T follicular helper cell (primary cell): ENCODE results near the gene HIVEP3.

Experiments
- DNase-seq: peaks from one replicate; pipeline ENCODE4 v3.0.0-alpha.2; 2020; ENCODE audit warnings: low read depth

Gene HIVEP3

DNA sequence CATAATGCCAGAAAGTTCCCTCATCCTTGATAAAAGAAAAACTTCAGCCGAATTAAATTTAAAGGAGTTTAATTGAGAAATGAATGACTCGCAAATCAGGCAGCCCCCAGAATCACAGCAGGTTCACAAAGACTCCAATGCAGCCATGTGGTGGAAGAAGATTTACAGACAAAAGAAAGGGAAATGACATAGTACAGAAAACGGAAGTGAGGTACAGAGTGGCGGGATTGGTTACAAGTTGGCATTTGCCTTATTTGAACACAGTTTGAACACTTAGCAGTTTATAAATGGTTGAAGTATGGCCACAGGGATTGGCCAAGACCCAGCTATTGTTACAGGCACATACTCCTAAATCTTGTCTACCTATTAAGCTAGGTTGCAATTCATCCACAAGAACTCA, 46.6 kb downstream of the HIVEP3 start:
- no peak for DNase-seq

DNA sequence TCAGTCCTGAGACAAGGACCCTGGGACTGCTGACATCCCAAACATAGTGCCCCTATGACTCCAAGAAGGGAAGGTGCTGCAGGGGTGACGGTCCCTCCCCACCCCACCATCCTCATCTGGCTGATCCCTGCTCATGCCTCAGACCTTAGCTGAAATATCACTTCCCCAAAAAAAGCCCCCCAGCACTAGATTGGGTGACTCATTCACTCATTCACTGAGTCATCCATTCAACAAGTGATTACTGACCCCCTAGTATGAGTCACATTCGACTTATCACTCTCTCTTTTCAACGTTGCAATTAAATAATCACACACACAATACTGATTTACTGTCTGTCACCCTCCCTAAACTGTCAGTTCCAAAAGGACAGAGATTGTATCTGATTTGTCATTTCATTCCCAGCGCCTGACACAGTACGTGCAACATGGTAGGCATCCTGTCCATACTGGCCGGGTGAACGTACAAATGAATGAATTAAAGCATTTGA, 48.6 kb downstream of the HIVEP3 start:
- DNase-seq = no peak

DNA sequence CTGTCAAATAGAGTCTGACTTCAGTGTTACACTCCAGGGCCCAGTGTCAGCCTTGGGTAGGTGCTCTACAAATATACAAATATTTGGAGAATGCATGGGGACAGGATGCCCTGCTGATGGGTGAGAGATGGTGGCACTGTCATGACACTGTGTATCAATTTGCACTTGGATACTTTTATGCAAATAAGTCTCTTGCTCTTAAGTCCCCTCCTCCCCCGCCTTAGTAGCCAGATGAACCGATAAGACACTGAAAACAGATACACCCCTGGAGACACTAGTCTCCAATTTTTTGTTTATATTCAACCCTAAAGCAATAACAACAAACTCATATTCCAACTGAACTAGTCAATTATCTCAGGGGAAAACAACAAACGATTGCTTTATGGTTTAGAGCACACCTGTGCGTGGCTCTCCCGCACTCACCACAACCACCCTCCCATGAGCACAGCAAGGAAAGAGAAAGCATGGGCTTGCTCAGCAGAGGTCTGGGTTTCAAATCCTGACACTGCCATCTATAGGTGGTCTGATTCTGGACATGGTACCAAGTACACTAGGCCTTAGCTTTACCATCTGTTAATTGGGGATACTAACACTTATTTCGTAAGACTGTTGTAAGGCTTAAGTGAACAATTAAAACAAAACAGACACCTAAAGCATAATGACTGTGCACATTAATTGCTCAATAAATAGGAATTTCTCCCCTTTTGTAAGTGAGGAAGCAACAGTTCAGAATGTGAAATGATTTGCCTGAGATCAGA, 50.3 kb downstream of the HIVEP3 start:
- DNase-seq = no peak

DNA sequence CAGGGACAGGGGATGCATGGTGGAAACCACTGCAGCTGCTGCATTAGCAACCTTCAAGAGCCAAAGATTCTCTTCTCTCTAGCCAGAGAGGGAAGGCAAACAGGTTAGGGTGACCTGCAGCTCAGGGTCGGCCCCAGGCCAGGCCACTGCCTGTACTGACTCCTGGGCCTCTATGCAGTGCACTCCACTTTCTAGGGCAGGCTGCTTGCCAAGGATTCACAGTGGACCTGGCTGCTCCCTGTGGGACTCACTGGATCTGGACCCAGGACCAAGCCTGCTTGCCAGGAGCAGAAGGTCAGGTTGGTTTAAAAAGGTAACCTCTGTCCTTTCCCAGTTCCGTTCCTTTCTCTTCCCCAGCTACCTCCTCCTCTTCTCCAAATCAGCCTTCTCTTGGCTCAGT, 52.4 kb downstream of the HIVEP3 start:
- DNase-seq = no peak

DNA sequence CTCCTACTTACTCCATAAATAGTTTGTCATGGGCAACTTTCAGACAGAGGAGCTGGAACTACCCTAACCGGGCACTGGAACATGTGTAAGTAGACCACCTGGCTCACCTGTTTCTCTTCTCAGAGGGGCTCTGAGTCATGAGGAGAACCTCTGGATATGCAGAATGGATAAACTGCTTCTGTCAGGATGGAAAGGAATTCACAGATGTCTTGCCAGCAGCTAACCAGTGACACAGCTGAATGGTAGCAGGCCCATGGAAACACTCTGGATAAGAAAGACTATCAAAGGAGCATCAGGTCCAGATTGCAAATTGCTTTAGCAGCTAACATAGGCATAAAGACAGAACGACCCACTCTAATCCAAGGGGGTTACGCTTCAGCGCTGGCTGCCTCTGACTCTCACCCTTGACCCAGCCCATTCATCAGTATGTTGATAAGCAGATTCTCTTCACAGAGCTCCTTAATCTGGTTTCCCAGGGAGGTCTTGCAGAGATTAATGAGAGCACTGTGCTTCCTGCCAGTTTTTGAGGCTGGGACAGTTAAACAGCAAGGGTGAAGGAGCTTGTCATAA, 54.2 kb downstream of the HIVEP3 start:
- no peak for DNase-seq

DNA sequence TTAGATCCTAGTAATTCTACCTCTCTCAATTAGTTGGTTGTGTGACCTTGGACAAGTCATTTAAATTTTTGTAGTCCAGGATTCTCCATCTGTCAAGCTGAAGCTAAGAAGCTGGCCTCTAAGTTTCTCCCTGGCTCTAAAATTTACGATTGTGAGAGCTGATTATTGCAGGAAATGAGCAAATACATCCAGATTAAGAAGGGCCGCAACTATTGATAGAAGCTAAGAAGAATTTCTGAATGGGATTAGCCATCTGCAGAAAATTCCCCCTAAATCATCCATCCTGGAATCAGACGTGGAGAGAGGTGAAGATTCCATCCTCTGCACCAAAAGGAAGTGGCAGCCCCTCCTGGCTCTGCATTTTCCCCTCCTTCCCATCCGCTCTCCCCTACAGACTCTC, 55.0 kb downstream of the HIVEP3 start:
- DNase-seq = no peak

DNA sequence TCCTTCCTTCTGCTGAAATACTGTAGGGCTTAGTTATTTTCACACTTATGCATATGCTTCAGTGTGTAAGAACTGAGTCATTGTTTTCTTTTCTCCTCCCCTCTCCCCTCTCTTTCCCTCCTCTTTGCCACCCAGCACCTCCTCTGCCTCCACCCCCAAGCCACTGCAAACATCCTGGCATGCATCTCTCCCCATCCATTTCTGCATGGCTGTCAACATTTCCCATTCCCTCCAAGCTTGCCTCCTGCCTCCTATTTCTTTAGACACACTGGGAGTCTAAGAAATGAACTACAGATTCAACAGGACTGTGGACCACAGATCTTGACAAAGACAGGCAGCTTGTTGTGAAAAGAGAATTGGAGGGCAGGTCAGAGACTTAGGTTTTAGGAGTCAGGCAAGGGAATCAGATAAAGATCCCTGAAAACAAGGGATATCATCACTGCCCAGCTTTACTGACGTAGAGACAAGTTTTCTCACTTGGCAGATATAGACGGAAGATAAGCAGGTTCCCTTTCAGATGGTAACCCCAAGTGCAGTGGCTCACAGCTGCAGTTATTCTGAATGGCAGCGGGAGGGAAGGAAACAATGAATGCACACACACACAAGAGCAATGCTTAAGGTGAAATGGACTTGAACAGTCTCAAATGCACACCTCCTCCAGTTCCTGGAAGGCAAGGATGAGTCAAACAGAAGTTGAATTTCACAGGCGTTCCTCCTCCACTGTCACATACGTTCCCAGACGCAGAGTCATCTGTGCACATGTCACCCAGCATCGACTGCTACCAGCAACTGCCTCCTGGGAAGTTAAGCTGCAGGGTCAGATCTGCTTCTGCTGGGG, 56.1 kb downstream of the HIVEP3 start:
- no peak for DNase-seq

DNA sequence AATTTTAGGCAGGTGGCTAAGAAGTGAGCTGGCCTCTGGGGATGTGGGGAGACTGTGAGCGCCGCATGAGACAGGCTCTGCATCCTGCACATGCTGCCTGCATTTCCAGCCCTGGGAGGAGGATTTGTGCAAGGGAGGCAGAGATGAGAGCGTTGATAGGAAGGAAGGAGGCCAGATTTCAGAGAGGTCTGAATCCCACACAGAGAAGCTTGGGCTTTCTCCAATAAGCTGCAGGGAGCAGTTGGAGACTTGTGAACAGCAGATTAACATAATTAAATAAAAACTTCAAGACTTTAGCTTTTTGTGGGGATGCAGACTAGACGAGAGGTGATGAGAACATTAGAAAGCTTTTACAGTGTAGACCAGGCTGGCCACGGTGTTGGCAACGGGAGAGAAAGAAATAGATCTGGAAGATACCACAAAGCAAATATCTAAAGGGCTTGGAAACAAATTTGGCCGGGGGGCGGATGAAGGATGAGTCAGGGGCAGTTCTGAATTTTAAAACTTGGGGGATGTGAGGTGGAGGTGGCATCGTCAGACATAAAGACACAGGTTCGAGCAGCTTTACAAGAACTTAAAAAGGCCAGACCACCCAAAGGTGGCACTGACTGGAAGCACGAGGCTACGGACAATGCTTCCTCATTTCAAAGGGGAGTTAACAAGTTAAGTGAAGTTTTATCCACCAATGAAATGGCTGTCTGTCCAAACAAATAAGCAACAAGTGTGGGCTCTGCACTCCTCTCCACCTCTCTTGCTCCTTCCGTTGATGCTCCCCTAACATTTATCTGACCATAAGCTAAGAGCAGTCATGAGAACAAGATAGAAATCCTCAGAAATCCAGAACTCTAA, 57.0 kb downstream of the HIVEP3 start:
- DNase-seq = no peak

DNA sequence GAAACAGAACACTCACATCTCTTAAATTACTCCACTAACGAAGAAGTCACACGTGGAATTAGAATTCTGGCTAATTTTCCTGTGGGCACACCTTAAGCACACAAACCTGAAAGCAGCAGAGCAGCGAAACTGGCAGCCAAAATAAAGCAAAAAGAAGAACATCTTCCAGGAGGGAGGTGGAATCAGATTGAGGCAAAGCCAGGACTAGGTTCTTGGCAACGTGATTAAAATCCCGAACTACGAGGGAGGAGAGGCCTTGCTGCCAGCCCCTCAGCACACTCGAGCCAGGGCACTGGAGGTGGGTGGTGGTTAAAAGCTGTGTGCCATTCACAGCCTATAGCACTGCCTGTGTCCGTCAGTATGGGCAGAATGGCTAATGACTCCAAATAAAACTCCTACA, 58.0 kb downstream of the HIVEP3 start:
- no peak for DNase-seq

DNA sequence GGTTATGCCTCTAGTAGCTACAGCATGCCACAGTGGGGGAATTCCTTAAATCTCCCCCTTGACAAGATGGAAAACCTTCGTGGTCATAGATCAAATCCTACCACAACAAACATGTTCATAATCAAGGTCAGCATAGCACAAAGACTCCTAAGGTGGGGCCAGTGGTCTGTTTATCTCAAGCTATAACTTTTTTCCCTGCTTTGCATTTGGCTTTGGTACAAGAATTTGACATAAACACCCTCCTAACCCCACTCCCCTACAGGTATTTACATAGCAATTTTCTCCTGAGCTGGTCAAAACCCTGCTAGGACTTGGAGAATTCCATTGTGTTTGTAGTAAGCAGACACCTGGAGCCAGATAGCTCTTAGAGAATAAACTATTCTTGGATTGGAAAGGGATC, 58.5 kb downstream of the HIVEP3 start:
- no peak for DNase-seq

DNA sequence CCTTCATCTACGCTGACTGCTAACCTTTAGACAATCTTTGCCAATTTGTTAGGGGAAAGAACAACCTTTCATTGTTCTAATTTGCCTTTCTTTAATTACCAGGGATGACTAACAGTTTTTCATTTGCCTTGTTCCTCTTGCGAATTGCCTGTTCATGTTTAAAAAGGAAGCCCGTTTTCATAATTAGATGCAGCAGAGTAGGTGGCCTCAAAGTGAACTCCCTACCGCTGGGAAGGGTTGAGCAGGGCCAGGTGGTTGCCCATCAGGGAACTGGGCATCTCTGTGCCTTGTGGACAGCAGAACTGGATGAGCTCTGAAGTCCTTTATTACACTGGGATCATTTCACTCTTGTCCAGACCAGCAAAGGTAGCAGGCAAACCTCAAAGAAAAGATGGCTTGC, 59.0 kb downstream of the HIVEP3 start:
- DNase-seq = no peak

DNA sequence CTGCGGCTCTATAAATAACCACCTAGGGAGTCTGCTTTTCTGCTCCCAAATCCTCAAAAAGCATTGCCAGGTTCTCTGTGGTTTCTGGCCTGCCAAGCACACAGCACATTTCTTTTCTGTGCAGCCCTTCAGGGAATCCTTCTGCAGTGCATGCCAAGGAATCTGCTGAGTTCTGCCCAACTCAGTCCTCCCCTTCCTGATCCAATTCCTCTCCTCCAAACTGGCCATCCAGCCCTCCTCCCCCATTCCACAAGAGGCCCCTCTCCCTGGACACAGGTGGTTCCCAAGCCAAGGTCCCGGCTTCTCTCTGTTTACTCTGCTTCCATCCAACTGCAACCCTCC, 61.8 kb downstream of the HIVEP3 start:
- no peak for DNase-seq

DNA sequence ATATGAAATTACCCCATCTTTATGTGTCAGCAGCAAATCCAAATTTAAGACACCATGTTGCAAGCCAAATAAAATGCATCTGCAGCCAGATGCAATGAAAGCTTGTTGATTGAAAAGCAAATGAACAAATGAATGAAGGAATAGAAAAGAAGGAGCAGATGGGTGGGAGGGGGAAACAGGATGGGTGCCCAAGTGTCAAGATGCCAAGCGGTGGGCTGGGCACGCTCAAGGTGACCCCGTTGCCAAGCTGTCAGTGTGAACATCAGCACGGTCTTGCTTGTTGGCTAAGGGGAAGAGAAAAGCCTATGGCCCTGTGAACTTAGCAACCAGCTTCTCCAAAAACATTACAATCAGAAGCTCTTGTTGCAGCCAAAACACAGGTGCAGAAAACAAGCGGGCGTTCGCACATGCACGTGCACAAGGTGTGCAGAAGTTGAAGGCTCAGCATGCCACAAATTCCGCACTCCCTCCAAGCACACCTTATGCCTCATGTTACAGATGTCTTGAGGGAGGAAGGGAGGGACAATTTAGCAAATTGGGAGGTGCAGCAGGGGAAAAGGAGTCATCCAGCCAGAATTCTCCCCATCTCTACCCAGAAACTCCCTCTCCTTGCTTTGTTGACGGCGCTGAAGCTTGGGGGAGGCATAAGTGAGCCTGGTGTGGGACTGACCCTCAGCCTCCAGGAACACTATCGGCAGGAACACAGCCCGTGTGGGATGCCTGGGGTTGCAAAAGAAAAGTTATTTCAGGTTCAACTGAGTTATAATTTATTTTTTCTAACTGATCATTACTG, 62.4 kb downstream of the HIVEP3 start:
- no peak for DNase-seq

DNA sequence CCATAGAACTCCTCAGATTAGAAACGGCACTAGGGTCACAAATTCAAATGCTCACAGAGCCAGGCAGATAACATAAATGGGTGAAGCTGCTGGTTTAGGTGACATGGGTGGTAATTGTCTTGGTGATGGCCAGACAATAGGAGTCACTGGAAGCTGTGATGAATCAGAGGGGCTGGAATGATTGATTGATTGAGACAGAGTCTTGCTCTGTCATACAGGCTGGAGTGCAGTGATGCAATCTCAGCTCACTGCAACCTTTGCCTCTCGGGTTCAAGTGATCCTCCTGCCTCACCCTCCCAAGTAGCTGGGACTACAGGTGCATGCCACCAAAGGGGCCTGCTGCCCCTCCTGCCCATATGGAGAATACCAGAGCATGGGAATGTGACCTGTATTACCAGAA, 63.0 kb downstream of the HIVEP3 start:
- no peak for DNase-seq

DNA sequence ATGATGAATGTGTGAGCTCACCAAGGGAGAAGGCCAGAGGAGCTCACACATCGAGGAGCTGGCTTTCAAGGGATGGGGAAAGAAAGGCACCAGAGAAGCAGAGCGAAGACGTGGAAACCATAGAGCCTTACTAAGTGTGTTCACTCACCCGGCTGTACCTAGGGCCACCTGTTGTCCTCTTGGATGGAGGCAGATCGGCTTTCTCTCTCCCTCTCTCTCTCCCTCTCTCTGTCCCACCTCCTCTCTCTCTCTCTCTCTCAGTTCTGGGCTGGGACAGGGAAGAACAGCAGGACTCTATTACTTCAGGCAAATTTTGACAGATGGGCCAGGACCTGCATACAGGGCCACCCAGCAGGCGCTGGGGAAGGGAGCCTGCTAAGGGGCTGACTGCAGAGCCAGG, 64.8 kb downstream of the HIVEP3 start:
- DNase-seq = no peak

DNA sequence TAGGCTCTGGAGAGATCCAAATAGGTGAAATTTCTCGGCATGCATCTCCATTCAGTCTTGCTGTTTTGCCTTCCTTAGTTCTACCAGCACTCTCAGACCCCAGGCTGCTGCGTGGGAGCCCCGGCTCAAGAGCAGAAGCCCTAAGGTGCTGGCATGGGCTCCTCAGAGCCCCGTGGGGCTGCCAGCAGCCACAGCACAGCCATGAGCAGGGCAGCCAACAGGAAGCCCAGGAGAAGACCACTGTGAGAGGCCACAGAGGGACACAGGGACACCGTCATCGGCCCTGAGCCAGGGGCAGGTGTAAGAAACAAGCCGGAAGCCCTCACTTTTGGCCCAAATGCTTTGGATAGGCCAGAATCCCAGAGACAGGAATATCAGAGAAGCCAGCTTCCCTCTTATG, 66.6 kb downstream of the HIVEP3 start:
- DNase-seq = no peak

DNA sequence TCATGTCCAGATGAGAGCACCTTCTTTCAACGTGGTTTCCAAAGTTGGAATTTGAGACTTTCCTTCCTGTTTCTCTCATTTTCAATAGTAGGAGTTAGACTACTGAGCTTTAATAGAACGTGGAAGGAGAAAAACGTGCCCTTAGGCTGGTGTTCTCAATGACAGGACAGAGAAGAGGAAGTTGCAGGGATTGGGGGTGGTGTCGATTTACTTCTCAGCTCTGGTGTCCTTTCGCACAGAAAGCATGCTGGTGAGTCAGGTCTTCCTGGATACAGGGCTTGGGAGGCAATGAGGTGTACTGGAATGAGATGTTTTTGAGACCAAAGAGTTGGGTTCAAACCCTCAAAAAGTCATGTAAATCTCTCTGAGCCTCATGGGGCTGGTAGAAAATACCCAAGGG, 67.1 kb downstream of the HIVEP3 start:
- DNase-seq = no peak

DNA sequence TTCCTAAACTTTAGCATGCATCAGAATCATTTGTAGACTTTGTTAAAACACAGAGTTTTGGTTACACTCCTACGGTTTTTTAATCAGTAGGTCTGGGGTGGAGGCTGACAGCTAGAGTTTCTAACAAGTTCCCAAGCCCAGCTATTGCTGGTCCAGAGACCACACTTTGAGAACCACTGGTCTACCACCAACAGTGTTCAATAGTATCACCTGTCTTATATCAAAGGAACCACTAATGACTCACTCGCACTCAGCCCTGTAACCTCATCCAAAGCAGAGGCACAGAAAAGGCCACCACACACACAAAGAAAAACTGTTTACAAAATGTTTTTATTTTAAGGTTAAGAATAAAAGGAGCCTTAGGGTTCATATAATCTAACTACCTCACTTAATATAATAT, 68.7 kb downstream of the HIVEP3 start:
- no peak for DNase-seq

DNA sequence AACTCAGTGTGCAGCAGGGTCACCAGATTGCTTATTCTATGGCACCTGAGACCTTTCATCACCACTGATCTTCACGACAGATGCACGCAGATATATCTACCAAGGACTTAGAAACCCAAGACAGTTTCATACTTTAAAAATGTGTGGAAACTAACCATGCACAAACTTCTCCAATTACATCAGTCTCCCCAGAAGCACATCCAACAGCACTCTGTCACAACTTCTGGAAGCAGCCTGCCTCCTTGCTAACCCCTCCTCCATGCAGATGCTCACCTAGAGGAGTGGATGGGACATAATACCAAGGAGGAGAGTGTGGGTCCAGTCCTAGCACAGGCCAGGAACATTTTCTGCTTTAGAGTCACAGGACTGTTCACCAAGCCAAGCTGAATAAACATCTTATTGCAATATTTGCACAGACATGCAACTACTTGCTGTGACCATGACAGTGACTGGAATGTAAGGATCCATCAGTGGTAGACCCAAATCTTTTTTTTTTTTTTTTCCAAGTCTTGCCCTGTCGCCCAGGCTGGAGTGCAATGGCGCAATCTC, 69.4 kb downstream of the HIVEP3 start:
- DNase-seq = no peak

DNA sequence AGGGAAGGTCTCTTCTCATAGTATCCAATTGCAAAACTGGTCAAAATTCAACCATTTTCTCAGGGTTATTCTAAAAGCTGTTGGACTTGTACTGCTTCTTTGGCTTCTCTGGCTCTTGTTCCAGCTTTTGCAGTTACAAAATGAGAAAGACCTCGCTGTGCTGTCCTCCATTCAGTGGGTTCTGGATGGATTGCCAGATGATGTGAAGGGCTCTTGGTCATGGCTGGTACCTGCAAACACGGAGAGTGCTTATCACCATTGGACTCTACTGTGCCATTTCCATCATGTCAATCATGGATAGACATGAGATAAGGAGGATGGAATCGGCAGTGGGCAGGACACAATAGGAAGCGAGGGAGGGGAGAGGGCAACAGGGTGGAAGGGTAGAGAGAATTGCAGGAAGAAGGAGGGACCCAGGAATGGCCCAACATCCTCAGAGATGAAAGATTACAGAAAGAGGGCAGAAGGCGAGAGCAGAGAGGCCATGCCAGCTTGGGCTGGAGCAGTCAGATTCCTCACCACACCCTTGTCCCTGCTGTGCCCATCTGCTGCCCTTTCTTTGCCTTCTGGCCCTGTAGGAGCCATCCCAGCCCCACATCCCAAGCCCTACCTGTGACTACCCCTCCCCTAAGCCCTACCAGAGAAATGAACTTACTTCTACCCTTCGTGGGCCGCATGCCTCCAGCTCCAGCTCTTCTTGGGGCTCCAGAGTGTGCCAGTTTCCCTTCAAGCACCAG, 70.3 kb downstream of the HIVEP3 start:
- DNase-seq = no peak
